Cardiac muscle cell (in vitro differentiated cells and primary cell): ENCODE measurements around the gene SCN3B. TPM values are rescaled to one million over a fixed set of nuclear protein-coding genes. Genes with fewer than 3 reads are reported as not detected.

Experiments used
- DNase-seq, 2 donors: peaks; one replicate each; pipeline versions ENCODE4 v3.0.0 to v3.0.0-alpha.2; 2010 to 2017; ENCODE audit warnings: low read depth in 1 of 2, low spot score in 1 of 2
- H3K27ac ChIP-seq: fragments of 200-600 bp; sonication (generic); 2 replicates; pipeline ENCODE4 v1.5.1; 2016
- H3K27me3 ChIP-seq: fragments of 200-600 bp; sonication (generic); 2 replicates; pipeline ENCODE4 v1.6.0; 2016; ENCODE audit warnings: control low read depth
- H3K36me3 ChIP-seq: fragments of 200-600 bp; sonication (generic); 2 replicates; pipeline ENCODE4 v1.5.1; 2016; ENCODE audit warnings: control low read depth
- H3K4me1 ChIP-seq: fragments of 200-600 bp; sonication (generic); 2 replicates; pipeline ENCODE4 v1.8.1; 2017; ENCODE audit warnings: low read depth, mild to moderate bottlenecking, mixed run types
- H3K4me3 ChIP-seq: fragments of 200-600 bp; sonication (generic); 2 replicates; pipeline ENCODE4 v1.5.1; 2016; ENCODE audit warnings: mild to moderate bottlenecking
- H3K9me3 ChIP-seq: fragments of 200-600 bp; sonication (generic); 2 replicates; pipeline ENCODE4 v1.5.1; 2017; ENCODE audit warnings: low read depth, mild to moderate bottlenecking, control low read depth
- polyA plus RNA-seq: library from polyadenylated mRNA; unstranded; fragments of >200 nt; fragmentation: Nextera tagmentation; extraction: Ambion mirVana; gene quantifications from 2 replicates; pipeline ENCODE4 v1.2.1, GENCODE V29; 2016
- total RNA-seq: library from RNA; depleted of rRNA; stranded (reverse); fragments of >200 nt; gene quantifications from 2 replicates; pipeline ENCODE4 v1.2.3, GENCODE V29; 2016
- TF ChIP-seq, protein P1 (sequence below): IDR thresholded peaks from 2 replicates; pipeline ENCODE4 v1.5.1; 2012; ENCODE audit warnings: low read depth, mild to moderate bottlenecking, low read length

SCN3B gene
- total and polyA plus RNA-seq, 2 experiments from 2014 or later, result 0.12 to 0.77 TPM

DNA sequence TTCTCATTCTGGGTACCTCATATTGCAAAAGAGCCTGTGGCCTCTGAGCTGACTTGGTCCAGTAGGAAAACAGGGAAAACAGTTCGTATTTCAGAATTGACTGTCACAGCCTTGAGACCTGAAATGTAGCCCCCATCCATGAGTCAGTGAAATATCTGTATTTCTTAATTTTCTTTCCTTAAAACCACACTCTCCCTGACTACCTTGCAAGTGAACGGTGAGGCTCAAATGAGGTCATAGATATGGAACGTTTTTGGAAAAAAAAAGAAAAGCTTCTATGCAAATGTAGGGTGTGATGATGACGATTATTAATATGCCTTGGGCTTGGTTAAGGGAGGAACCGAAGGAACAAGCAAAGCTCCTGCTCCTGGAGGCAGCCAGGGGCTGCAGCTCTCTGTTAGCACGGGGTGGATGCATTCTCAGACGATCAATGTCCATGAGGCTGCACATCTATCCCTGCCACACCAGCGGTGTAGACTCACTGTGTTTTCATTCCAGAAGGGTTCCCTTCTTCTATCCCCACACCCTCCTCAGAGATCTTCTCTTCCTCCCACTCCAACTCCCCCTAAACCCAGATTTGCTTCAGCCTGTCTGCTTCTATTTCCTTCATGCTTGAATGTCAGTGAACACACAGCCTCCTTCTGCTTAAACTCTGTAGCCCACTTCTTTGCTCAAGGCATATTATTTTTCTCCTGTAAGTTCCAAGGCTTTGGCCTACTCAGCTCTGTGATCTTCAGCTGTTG is 29.2 kb upstream of the SCN3B start:
- Histone ChIP-seq H3K36me3 (no peaks in the 10 kb centered on the region), H3K27me3 (no peaks in the 10 kb centered on the region), H3K9me3 (no peaks in the 10 kb centered on the region), H3K4me3 (no peak overlapping the region), H3K4me1 (no peaks in the 10 kb centered on the region), H3K27ac (no peak overlapping the region)
- DNase-seq, result no peak
- TF ChIP-seq, protein P1, sequence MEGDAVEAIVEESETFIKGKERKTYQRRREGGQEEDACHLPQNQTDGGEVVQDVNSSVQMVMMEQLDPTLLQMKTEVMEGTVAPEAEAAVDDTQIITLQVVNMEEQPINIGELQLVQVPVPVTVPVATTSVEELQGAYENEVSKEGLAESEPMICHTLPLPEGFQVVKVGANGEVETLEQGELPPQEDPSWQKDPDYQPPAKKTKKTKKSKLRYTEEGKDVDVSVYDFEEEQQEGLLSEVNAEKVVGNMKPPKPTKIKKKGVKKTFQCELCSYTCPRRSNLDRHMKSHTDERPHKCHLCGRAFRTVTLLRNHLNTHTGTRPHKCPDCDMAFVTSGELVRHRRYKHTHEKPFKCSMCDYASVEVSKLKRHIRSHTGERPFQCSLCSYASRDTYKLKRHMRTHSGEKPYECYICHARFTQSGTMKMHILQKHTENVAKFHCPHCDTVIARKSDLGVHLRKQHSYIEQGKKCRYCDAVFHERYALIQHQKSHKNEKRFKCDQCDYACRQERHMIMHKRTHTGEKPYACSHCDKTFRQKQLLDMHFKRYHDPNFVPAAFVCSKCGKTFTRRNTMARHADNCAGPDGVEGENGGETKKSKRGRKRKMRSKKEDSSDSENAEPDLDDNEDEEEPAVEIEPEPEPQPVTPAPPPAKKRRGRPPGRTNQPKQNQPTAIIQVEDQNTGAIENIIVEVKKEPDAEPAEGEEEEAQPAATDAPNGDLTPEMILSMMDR, result no peak

DNA sequence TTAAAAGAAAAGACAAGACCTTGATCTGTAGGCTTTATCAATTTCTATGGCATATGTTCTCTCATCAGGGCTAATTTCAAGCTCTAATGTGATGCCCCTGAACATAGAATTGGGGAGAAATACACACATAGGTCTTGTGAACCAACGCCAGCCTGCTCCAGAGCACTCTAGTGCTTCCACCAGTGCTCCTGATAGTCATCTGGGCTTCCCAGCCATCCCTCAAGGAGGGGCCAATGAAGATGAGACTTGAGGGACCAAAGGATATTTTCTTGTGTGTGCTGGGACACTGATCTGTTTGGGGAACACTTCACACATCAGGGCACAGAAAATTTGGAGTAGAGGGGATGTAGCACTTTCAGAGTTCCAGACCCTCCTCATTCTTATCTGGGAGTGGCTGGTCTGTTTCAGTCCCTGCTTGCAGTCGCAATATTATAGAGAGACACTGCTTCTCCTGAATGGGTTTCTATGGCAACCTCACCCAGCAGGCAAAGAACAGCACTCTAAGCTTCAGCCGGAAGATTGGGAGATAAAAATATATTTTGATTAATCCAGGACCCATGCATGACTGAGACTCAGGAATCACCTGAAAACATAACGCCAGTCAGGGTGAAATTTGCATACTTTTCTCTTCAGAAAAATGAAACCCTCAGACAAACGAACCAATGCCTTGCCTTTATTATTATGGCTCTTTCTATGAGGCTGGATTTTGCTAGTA is 28.4 kb upstream of the SCN3B start:
- Histone ChIP-seq H3K4me3 (no peak overlapping the region), H3K27ac (no peak overlapping the region), H3K4me1 (no peaks in the 10 kb centered on the region), H3K27me3 (no peaks in the 10 kb centered on the region), H3K9me3 (no peaks in the 10 kb centered on the region), H3K36me3 (no peaks in the 10 kb centered on the region)
- DNase-seq, result no peak
- TF ChIP-seq, protein P1, result no peak

DNA sequence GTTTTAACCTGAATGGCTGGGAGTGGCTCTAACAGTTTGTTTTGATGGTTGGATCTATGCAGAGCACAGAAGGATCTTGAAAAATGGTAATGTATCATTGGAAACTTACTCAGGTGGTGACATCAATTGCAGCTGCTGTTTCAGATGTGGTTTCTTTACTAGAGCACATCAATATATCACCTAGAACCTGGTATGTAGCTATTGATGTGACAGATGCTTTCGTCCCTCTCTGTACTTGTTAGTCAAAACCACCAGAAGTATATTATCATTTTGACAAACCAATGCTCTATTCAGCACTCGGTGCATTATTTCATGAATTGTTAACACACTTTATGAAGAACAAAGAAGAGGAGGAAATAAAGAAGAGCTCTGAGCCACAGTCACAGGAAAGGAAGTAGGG is 26.6 kb upstream of the SCN3B start:
- H3K4me3 ChIP-seq, result no peak overlapping the region
- no peaks in the 10 kb centered on the region for H3K9me3 ChIP-seq
- H3K27me3 ChIP-seq, result no peaks in the 10 kb centered on the region
- H3K36me3 ChIP-seq, result no peaks in the 10 kb centered on the region
- no peaks in the 10 kb centered on the region for H3K4me1 ChIP-seq
- no peak overlapping the region for H3K27ac ChIP-seq
- DNase-seq, result no peak
- TF ChIP-seq, protein P1, result no peak

DNA sequence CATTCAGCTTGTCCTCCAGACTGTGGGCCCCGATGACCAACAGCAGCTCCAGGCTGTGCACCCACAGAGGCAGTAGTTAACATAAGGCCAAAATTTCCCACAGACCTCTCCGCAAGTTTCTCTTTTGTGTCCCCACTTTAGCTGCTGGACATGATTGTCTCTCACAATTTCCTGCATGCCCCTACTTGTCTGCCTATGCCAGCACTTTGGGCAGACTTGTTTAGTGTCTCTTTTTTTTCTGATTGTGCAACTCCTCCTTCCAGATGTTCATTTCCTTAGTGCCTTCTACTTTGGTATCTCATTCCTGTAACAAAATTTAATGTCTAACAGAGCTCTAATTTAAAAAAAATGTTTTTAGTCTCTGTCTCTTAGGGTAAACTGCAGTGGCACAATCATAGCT is 23.8 kb upstream of the SCN3B start:
- Histone ChIP-seq H3K4me3 (no peak overlapping the region), H3K9me3 (no peaks in the 10 kb centered on the region), H3K4me1 (no peaks in the 10 kb centered on the region), H3K27ac (no peak overlapping the region), H3K27me3 (no peaks in the 10 kb centered on the region), H3K36me3 (no peaks in the 10 kb centered on the region)
- TF ChIP-seq, protein P1, result no peak
- no peak for DNase-seq

DNA sequence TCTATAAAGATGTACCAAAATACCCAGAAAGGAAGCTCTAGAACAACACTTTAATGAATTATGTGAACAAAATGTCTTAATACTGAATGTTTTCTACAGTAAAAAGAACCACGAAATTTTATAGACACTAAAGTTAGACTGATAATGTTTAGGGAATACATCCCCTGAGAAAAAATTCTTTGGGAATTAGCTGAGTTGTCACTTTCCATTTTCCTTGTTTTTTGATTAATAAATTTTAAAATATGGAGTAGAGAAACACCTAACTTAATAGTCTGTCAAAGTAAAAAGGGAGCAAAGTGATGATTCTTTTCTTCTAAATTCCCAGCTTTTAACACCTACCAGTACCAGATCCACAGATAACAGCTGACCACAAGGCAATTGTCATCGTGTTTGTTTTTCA is 23.1 kb upstream of the SCN3B start:
- no peaks in the 10 kb centered on the region for H3K9me3 ChIP-seq
- H3K27me3 ChIP-seq, result no peaks in the 10 kb centered on the region
- no peak overlapping the region for H3K4me3 ChIP-seq
- TF ChIP-seq, protein P1, result no peak
- DNase-seq, result no peak
- no peak overlapping the region for H3K27ac ChIP-seq
- no peaks in the 10 kb centered on the region for H3K36me3 ChIP-seq
- H3K4me1 ChIP-seq, result no peaks in the 10 kb centered on the region
